HepG2 (cell line): ENCODE results near the gene FAM89B. TPM values are rescaled to one million over a fixed set of nuclear protein-coding genes. Genes with fewer than 3 reads are reported as not detected.

Experiments used
- CHCHD3 ChIP-seq: sonication (generic); formaldehyde crosslinking; IDR thresholded peaks from 2 replicates; pipeline ENCODE4 v1.8.0; 2022; ENCODE audit warnings: mild to moderate bottlenecking, missing genetic modification reagents, moderate library complexity
- ELF3 ChIP-seq: IDR thresholded peaks from 2 replicates; pipeline ENCODE4 v1.6.1; 2016; ENCODE audit warnings: missing genetic modification reagents, missing compliant biosample characterization
- HMGXB3 ChIP-seq: sonication (generic); formaldehyde crosslinking; IDR thresholded peaks from 2 replicates; pipeline ENCODE4 v1.4.0; 2020; ENCODE audit warnings: missing genetic modification reagents, borderline replicate concordance
- HNF4G ChIP-seq, 2 experiments: sonication (generic) in 1 of 2; formaldehyde crosslinking in 1 of 2; IDR thresholded peaks; 2 replicates each; pipeline versions ENCODE4 v1.4.0 to v1.6.1; 2011 to 2020; ENCODE audit warnings: borderline replicate concordance in 2 of 2, low read depth in 2 of 2, mild to moderate bottlenecking in 2 of 2, low read length in 1 of 2, missing genetic modification reagents in 1 of 2, moderate library complexity in 1 of 2
- MXD4 ChIP-seq: IDR thresholded peaks from 2 replicates; pipeline ENCODE4 v1.6.1; 2016; ENCODE audit warnings: mild to moderate bottlenecking, missing biosample characterization, missing genetic modification reagents
- POLR2AphosphoS5 ChIP-seq: IDR thresholded peaks from 2 replicates; pipeline ENCODE4 v1.6.1; 2012; ENCODE audit warnings: low read depth, low read length
- TBL1XR1 ChIP-seq: fragments of 150-350 bp; IDR thresholded peaks from 2 replicates; pipeline ENCODE4 v1.6.1; 2014; ENCODE audit warnings: borderline replicate concordance, low read length; ENCODE audit not compliant: partially characterized antibody
- ZFYVE20 ChIP-seq: sonication (generic); formaldehyde crosslinking; IDR thresholded peaks from 2 replicates; pipeline ENCODE4 v1.8.0; 2023; ENCODE audit warnings: low read depth, mild to moderate bottlenecking, moderate library complexity, missing genetic modification reagents, borderline replicate concordance
- ZNF234 ChIP-seq: sonication (generic); formaldehyde crosslinking; conservative IDR thresholded peaks from 2 replicates; pipeline ENCODE4 v1.5.1; 2020; ENCODE audit warnings: mild to moderate bottlenecking, missing genetic modification reagents
- ZNF687 ChIP-seq: sonication (generic); formaldehyde crosslinking; IDR thresholded peaks from 2 replicates; pipeline ENCODE4 v1.5.1; 2020; ENCODE audit warnings: mild to moderate bottlenecking, missing genetic modification reagents, moderate library complexity
- ZNF782 ChIP-seq: sonication (generic); formaldehyde crosslinking; IDR thresholded peaks from 2 replicates; pipeline ENCODE4 v1.4.0; 2020; ENCODE audit warnings: missing genetic modification reagents, mild to moderate bottlenecking, borderline replicate concordance
- polyA plus RNA-seq, 8 experiments: library from polyadenylated mRNA; depleted of rRNA in 3 of 8; stranded (reverse) in 7 of 8; unstranded in 1 of 8; fragments of >200 nt; fragmentation: Illumina TruSeq in 4 of 8; extraction: Trizol in 4 of 8; gene quantifications; 2 replicates each; pipeline versions ENCODE4 v1.2.1 to v1.2.3, GENCODE V29; 2011 to 2016; ENCODE audit warnings: low read depth in 4 of 8, missing spikeins in 1 of 8, mixed read lengths in 1 of 8; ENCODE audit not compliant: insufficient read depth in 1 of 8
- total RNA-seq, 5 experiments: library from RNA; depleted of rRNA; stranded (reverse); fragments of >200 nt; fragmentation: Illumina TruSeq; extraction: Trizol; gene quantifications; 2 replicates each; pipeline ENCODE4 v1.2.3, GENCODE V29; 2016; ENCODE audit warnings: low read depth in 1 of 5

FAM89B gene
- total and polyA plus RNA-seq, 2 of the 13 experiments (the other 11 are each of a cell fraction or from before 2014, with no cell fraction given) = 5.7 to 8.0 TPM

DNA sequence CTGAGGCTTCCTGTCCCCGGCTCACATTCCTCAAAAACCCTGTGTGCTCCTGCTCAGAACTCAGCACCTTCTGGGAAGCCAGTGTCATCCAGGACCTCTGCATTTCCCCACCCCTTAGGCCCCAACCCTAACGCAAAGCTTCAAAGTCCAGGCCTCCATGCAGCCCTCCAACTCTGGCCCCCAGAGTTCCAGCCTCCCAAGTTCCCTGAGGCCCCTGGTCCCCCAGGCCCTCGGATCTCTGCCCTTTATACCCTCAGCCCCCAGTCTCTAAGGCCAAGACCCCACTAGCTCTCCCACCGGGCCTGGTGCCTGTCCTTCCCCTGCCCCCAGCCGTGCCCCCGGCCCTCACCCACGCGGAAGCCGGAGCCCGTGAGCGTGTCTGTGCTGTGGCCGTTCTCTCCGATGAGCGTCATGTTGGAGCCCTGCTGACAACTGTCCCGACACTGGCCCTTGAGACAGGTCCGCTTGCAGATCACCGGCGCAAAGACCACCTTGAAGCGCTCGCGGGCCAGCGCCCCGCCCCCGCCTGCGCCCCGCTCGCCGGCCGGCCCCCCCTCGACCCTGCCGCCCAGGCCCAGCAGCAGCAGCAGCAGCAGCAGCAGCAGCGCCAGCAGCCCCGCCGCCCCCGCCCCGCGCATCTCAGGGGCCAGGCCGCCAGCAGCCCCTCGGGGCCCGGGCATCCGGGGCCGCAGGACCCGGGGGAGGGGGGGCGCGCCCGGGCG lies 14.9 kb upstream of the FAM89B start (continued):
- TF ChIP-seq HMGXB3 (CRISPR knock-in tag) (0 out of 2 replicates have a peak, but pooled peaks have one; percentile 19), ZNF234 (CRISPR knock-in tag) (no peak), CHCHD3 (CRISPR knock-in tag) (0 out of 2 replicates have a peak, but pooled peaks have one; percentile 31), ZNF687 (CRISPR knock-in tag) (peak; percentile 71), MXD4 (CRISPR knock-in tag) (0 out of 2 replicates have a peak, but pooled peaks have one; percentile 55), TBL1XR1 (no peak), ZFYVE20 (CRISPR knock-in tag) (peak; percentile 50; the same call in 1 of the 2 replicates), ELF3 (CRISPR knock-in tag) (peak; percentile 28; the same call in 1 of the 2 replicates), ZNF782 (CRISPR knock-in tag) (peak; percentile 51; the same call in 1 of the 2 replicates), POLR2AphosphoS5 (peak; percentile 66), HNF4G (IDR thresholded peaks at IDR 0.05; ENCODE audit: borderline replicate concordance, low read depth, low read length) (peak; percentile 84), HNF4G (CRISPR knock-in tag; IDR thresholded peaks at IDR 0.05; ENCODE audit: borderline replicate concordance, low read depth) (no peak)
